GM12878 (cell line): ENCODE measurements around the gene PLXNA2. TPM values are rescaled to one million over a fixed set of nuclear protein-coding genes. Genes with fewer than 3 reads are reported as not detected.

Experiments used
- ATAC-seq: fragments of 200-7000 bp; cut with Tn5 transposase; 3 replicates; pipeline ENCODE4 v1.9.1; 2020; ENCODE audit warnings: mild to moderate bottlenecking, moderate library complexity
- BruUV-seq: library from RNA; stranded (reverse); fragments of 400-500 nt; replicated peaks from 2 replicates; lab custom pipeline; 2021; lab: Mats Ljungman, UMichigan
- CTCF ChIA-PET: fragments of 300-600 bp; sonication (Branson Sonifier 250); formaldehyde crosslinking; extraction: SDS; loops from one replicate; lab custom pipeline; 2021; ENCODE audit warnings: inconsistent platforms; lab: Yijun Ruan, JAX
- POLR2A ChIA-PET: fragments of 350-600 bp; formaldehyde crosslinking; extraction: SDS; loops from one replicate; lab custom pipeline; 2021; ENCODE audit warnings: inconsistent platforms; lab: Charles Lee
- RAD21 ChIA-PET: fragments of 300-600 bp; sonication (Branson Sonifier 250); formaldehyde crosslinking; loops from one replicate; lab custom pipeline; 2023; ENCODE audit warnings: antibody characterized with exemption; ENCODE audit not compliant: unreplicated experiment; lab: Charles Lee
- SMC1A ChIA-PET: fragments of 300-600 bp; sonication (Branson Sonifier 250); formaldehyde crosslinking; loops from one replicate; lab custom pipeline; 2023; ENCODE audit not compliant: unreplicated experiment, uncharacterized antibody; lab: Charles Lee
- DNase-seq: peaks from one replicate; pipeline ENCODE4 v3.0.0-alpha.2; 2011; ENCODE audit warnings: low read depth, low spot score
- FAIRE-seq: peaks from 3 replicates; lab custom pipeline; 2011; peaks lifted over from hg19 to GRCh38; lab: Jason Lieb, UNC
- H2AFZ ChIP-seq: 2 replicates; pipeline ENCODE4 v1.6.0; 2011; ENCODE audit warnings: low read depth, low read length, control low read depth; ENCODE audit not compliant: control insufficient read depth
- H3K27ac ChIP-seq: 2 replicates; pipeline ENCODE4 v1.5.1; 2011; ENCODE audit warnings: control low read depth; ENCODE audit not compliant: control insufficient read depth, insufficient read depth
- H3K27me3 ChIP-seq, 2 experiments: replicated peaks in 1 of 2; 2 replicates each; pipeline versions ENCODE4 v1.6.0 to v1.6.1; 2011; ENCODE audit warnings: low read length in 1 of 2; ENCODE audit not compliant: control insufficient read depth in 2 of 2, insufficient read depth in 2 of 2
- H3K36me3 ChIP-seq, 2 experiments: 2 replicates each; pipeline ENCODE4 v1.5.1; 2011; ENCODE audit warnings: low read length in 1 of 2; ENCODE audit not compliant: control insufficient read depth in 2 of 2, insufficient read depth in 2 of 2
- H3K4me1 ChIP-seq: 2 replicates; pipeline ENCODE4 v1.6.1; 2011; ENCODE audit warnings: mild to moderate bottlenecking, low read length, moderate library complexity, mixed read lengths; ENCODE audit not compliant: control insufficient read depth, insufficient read depth
- H3K4me2 ChIP-seq: 2 replicates; pipeline ENCODE4 v1.6.0; 2011; ENCODE audit warnings: control low read depth; ENCODE audit not compliant: control insufficient read depth, insufficient read depth
- H3K4me3 ChIP-seq: fragments of 200-600 bp; sonication (generic); 2 replicates; pipeline ENCODE4 v1.5.1; 2016
- H3K79me2 ChIP-seq: 2 replicates; pipeline ENCODE4 v1.6.0; 2011; ENCODE audit warnings: low read length; ENCODE audit not compliant: control insufficient read depth, insufficient read depth
- H3K9ac ChIP-seq: 2 replicates; pipeline ENCODE4 v1.8.0; 2011; ENCODE audit warnings: low read length, control low read depth, mixed read lengths; ENCODE audit not compliant: control insufficient read depth, insufficient read depth
- H3K9me3 ChIP-seq: replicated peaks from 3 replicates; pipeline ENCODE4 v1.5.1; 2011; ENCODE audit warnings: mild to moderate bottlenecking, low read length; ENCODE audit not compliant: control insufficient read depth, insufficient read depth
- H4K20me1 ChIP-seq: 2 replicates; pipeline ENCODE4 v1.6.0; 2011; ENCODE audit not compliant: control insufficient read depth, insufficient read depth
- CHD1 ChIP-seq: IDR thresholded peaks from 2 replicates; pipeline ENCODE4 v1.6.1; 2012; ENCODE audit warnings: low read depth, low read length, improper control_type of control experiment
- DPF2 ChIP-seq: fragments of 450-650 bp; IDR thresholded peaks from 2 replicates; pipeline ENCODE4 v1.6.1; 2017; ENCODE audit warnings: mild to moderate bottlenecking
- E2F4 ChIP-seq: IDR thresholded peaks from 2 replicates; pipeline ENCODE4 v1.6.1; 2012; ENCODE audit warnings: low read depth, low read length, improper control_type of control experiment
- NBN ChIP-seq: fragments of 450-650 bp; IDR thresholded peaks from 2 replicates; pipeline ENCODE4 v1.6.1; 2016
- POLR2AphosphoS5 ChIP-seq: IDR thresholded peaks from 2 replicates; pipeline ENCODE4 v1.6.1; 2011; ENCODE audit warnings: mild to moderate bottlenecking, low read length, inconsistent platforms
- RB1 ChIP-seq: fragments of 450-650 bp; formaldehyde crosslinking; IDR thresholded peaks from 2 replicates; pipeline ENCODE4 v1.6.1; 2017; ENCODE audit warnings: mild to moderate bottlenecking, borderline replicate concordance
- SPI1 ChIP-seq: IDR thresholded peaks from 2 replicates; pipeline ENCODE4 v1.6.1; 2011; ENCODE audit warnings: low read depth, mild to moderate bottlenecking, low read length, moderate library complexity, borderline replicate concordance; ENCODE audit not compliant: insufficient read depth
- SUPT20H ChIP-seq: IDR thresholded peaks from 2 replicates; pipeline ENCODE4 v1.6.1; 2011; ENCODE audit warnings: low read depth, mild to moderate bottlenecking, low read length, moderate library complexity, borderline replicate concordance; ENCODE audit not compliant: control insufficient read depth
- TCF12 ChIP-seq: IDR thresholded peaks from 2 replicates; pipeline ENCODE4 v1.6.1; 2011; ENCODE audit warnings: low read depth, mild to moderate bottlenecking, low read length
- WGBS: methylation state at CpG from one replicate; pipeline ENCODE4 v1.1.6; 2016; ENCODE audit warnings: low lambda C conversion rate; ENCODE audit not compliant: insufficient replicate concordance, insufficient coverage; ENCODE audit errors: missing lambda C conversion rate; 5-methylcytosine and 5-hydroxymethylcytosine counted together
- in situ Hi-C: fragments of 300-500 bp; cut with MboI; formaldehyde crosslinking; loops from 9 replicates; pipeline ENCODE4 v1.14.3; 2018; ENCODE audit warnings: mixed read lengths
- intact Hi-C: fragments of 100-400 bp; cut with micrococcal nuclease; formaldehyde crosslinking; loops from one replicate; pipeline ENCODE4 v1.14.2; 2022; ENCODE audit not compliant: unreplicated experiment
- polyA plus RNA-seq, 11 experiments: library from polyadenylated mRNA; depleted of rRNA in 4 of 11; unstranded in 6 of 11; stranded (reverse) in 5 of 11; fragments of >200 nt; fragmentation: Nextera tagmentation in 4 of 11; fragmentation: Illumina TruSeq in 1 of 11; extraction: Ambion mirVana in 4 of 11; extraction: Trizol in 1 of 11; gene quantifications; 1 replicate in 1 of 11; 2 replicates in 10 of 11; pipeline versions ENCODE4 v1.2.1 to v1.2.3, GENCODE V29; 2011 to 2016; ENCODE audit warnings: inconsistent platforms in 2 of 11, missing spikeins in 2 of 11, low read depth in 1 of 11
- total RNA-seq, 4 experiments: library from RNA; depleted of rRNA in 3 of 4; stranded (reverse); fragments of >200 nt in 3 of 4; fragmentation: Illumina TruSeq in 1 of 4; extraction: Trizol in 1 of 4; gene quantifications; 2 replicates each; pipeline versions ENCODE4 v1.2.1 to v1.2.3, GENCODE V29; 2013 to 2021
- TF ChIP-seq, protein P1 (sequence below): fragments of 450-650 bp; conservative IDR thresholded peaks from 2 replicates; pipeline ENCODE4 v1.6.1; 2017; ENCODE audit warnings: mild to moderate bottlenecking, moderate library complexity
- TF ChIP-seq, protein P2 (sequence below): fragments of 450-650 bp; IDR thresholded peaks from 2 replicates; pipeline ENCODE4 v1.6.1; 2018; ENCODE audit warnings: mild to moderate bottlenecking, low read depth, moderate library complexity; ENCODE audit not compliant: partially characterized antibody
- TF ChIP-seq, protein P3 (sequence below): IDR thresholded peaks from 2 replicates; pipeline ENCODE4 v1.6.1; 2011; ENCODE audit warnings: borderline replicate concordance, low read depth, mild to moderate bottlenecking, moderate library complexity, mixed read lengths, low read length; ENCODE audit not compliant: insufficient read depth; ENCODE audit errors: extremely low read length

Gene PLXNA2
- total and polyA plus RNA-seq, 10 of the 15 experiments (the other 5 are each of a cell fraction or from before 2014, with no cell fraction given): under 0.01 to 0.08 (median 0.07) TPM; not detected in 4

DNA sequence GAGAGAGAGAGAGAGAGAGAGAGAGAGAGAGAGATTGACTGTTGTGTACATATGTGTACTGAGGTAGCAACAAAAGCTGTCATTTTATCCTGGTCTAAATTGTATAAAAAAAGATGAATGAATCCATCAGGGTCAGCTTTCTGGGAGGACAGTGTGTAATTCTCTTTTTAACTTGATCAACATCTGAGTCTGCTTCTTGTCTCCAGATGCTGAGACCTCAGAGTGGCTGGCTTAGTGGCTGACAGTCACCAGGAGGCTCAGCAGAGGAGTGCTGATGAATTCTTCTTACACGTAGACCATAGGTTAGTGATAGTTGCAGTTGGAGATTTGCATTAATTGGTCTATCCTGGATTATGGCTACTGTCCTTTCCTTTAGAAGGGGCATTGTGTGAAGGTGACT is 28.5 kb upstream of the PLXNA2 start (continued):
- TF ChIP-seq, protein P1, sequence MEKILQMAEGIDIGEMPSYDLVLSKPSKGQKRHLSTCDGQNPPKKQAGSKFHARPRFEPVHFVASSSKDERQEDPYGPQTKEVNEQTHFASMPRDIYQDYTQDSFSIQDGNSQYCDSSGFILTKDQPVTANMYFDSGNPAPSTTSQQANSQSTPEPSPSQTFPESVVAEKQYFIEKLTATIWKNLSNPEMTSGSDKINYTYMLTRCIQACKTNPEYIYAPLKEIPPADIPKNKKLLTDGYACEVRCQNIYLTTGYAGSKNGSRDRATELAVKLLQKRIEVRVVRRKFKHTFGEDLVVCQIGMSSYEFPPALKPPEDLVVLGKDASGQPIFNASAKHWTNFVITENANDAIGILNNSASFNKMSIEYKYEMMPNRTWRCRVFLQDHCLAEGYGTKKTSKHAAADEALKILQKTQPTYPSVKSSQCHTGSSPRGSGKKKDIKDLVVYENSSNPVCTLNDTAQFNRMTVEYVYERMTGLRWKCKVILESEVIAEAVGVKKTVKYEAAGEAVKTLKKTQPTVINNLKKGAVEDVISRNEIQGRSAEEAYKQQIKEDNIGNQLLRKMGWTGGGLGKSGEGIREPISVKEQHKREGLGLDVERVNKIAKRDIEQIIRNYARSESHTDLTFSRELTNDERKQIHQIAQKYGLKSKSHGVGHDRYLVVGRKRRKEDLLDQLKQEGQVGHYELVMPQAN: no peak

DNA sequence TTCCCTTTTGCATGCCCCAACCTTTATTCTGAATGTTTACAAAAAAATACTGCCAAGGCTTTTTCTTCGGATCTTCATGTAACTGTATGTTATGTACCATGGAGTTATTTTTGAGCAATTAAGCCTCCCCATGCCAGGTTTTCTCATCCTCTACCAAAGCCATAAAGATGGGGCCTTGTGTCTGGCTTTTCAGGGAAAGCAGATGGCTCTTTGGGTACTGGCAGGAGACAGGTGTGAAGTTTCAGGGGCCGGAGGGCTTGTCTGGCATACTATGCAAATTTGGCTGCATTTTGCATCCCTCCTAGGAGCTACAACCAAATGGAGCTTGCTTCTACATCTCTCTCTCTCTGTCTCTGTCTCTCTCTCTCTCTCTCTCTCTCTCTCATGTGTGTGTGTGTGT is 28.1 kb upstream of the PLXNA2 start:
- no peaks in the 10 kb centered on the region for H3K4me1 ChIP-seq
- ATAC-seq (no peak), FAIRE-seq (no peak), DNase-seq (no peak)
- ChIA-PET SMC1A (no interaction called here), CTCF (no interaction called here), RAD21 (no interaction called here), POLR2A (no interaction called here)
- H3K79me2 ChIP-seq: no peaks in the 10 kb centered on the region
- no peaks in the 10 kb centered on the region for H3K9me3 ChIP-seq
- no peak overlapping the region for H2AFZ ChIP-seq
- no peaks in the 10 kb centered on the region for H4K20me1 ChIP-seq
- H3K9ac ChIP-seq: no peak overlapping the region
- H3K36me3 ChIP-seq: no peaks in the 10 kb centered on the region
- TF ChIP-seq SUPT20H (no peak), E2F4 (no peak), TCF12 (no peak), RB1 (no peak), CHD1 (no peak), NBN (no peak), SPI1 (no peak), POLR2AphosphoS5 (no peak), DPF2 (no peak)
- TF ChIP-seq, protein P2, sequence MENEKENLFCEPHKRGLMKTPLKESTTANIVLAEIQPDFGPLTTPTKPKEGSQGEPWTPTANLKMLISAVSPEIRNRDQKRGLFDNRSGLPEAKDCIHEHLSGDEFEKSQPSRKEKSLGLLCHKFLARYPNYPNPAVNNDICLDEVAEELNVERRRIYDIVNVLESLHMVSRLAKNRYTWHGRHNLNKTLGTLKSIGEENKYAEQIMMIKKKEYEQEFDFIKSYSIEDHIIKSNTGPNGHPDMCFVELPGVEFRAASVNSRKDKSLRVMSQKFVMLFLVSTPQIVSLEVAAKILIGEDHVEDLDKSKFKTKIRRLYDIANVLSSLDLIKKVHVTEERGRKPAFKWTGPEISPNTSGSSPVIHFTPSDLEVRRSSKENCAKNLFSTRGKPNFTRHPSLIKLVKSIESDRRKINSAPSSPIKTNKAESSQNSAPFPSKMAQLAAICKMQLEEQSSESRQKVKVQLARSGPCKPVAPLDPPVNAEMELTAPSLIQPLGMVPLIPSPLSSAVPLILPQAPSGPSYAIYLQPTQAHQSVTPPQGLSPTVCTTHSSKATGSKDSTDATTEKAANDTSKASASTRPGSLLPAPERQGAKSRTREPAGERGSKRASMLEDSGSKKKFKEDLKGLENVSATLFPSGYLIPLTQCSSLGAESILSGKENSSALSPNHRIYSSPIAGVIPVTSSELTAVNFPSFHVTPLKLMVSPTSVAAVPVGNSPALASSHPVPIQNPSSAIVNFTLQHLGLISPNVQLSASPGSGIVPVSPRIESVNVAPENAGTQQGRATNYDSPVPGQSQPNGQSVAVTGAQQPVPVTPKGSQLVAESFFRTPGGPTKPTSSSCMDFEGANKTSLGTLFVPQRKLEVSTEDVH: no peak
- TF ChIP-seq, protein P3, sequence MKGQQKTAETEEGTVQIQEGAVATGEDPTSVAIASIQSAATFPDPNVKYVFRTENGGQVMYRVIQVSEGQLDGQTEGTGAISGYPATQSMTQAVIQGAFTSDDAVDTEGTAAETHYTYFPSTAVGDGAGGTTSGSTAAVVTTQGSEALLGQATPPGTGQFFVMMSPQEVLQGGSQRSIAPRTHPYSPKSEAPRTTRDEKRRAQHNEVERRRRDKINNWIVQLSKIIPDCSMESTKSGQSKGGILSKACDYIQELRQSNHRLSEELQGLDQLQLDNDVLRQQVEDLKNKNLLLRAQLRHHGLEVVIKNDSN: no peak
- H3K4me2 ChIP-seq: no peak overlapping the region
- no peak overlapping the region for H3K27ac ChIP-seq
- 2% methylated on average over 2 of the region's 2 CpGs for WGBS
- intact Hi-C loops (no loop called here), in situ Hi-C loops (no loop called here)
- no TSS peak for BruUV-seq
- peaks cover 1 to 23% of the 10 kb centered on the region in 2 experiments; a peak in 3 of 4 replicates for H3K27me3 ChIP-seq
- no peak overlapping the region for H3K4me3 ChIP-seq
